Loucy (cell line): ENCODE results near the gene SSBP4.

ENCODE experiments used
- H2AFZ ChIP-seq: fragments of 200-600 bp; sonication (generic); 2 replicates; pipeline ENCODE4 v1.6.0; 2016; ENCODE audit warnings: antibody characterized with exemption, mild to moderate bottlenecking, low read length, moderate library complexity
- H3F3A ChIP-seq: fragments of 200-600 bp; 2 replicates; pipeline ENCODE4 v1.6.0; 2016; ENCODE audit warnings: antibody characterized with exemption, low read depth, mild to moderate bottlenecking
- H3K27me3 ChIP-seq: fragments of 200-600 bp; sonication (generic); 2 replicates; pipeline ENCODE4 v1.6.1; 2014; ENCODE audit warnings: low read length, mild to moderate bottlenecking; ENCODE audit not compliant: insufficient read depth, poor library complexity, severe bottlenecking
- H3K36me3 ChIP-seq: fragments of 200-600 bp; sonication (generic); 2 replicates; pipeline ENCODE4 v1.6.1; 2016; ENCODE audit warnings: low read length; ENCODE audit not compliant: insufficient read depth
- H3K4me1 ChIP-seq: fragments of 200-600 bp; sonication (generic); 2 replicates; pipeline ENCODE4 v1.5.1; 2014; ENCODE audit warnings: low read length, mild to moderate bottlenecking; ENCODE audit not compliant: insufficient read depth, poor library complexity, severe bottlenecking
- H3K4me2 ChIP-seq: fragments of 200-600 bp; sonication (generic); 2 replicates; pipeline ENCODE4 v1.6.0; 2014; ENCODE audit warnings: antibody characterized with exemption, low read length, low read depth, mild to moderate bottlenecking; ENCODE audit not compliant: poor library complexity, severe bottlenecking
- H3K4me3 ChIP-seq: fragments of 200-600 bp; sonication (generic); 2 replicates; pipeline ENCODE4 v1.5.1; 2014; ENCODE audit warnings: low read length, mild to moderate bottlenecking, mixed read lengths; ENCODE audit not compliant: poor library complexity, severe bottlenecking
- H3K79me2 ChIP-seq: fragments of 200-600 bp; sonication (generic); 2 replicates; pipeline ENCODE4 v1.6.1; 2014; ENCODE audit warnings: low read length; ENCODE audit not compliant: insufficient read depth
- H3K9ac ChIP-seq: fragments of 200-600 bp; sonication (generic); 2 replicates; pipeline ENCODE4 v1.6.0; 2014; ENCODE audit warnings: mild to moderate bottlenecking, low read depth, low read length, moderate library complexity; ENCODE audit not compliant: poor library complexity, severe bottlenecking
- H3K9me2 ChIP-seq: fragments of 200-600 bp; sonication (generic); replicated peaks from 2 replicates; pipeline ENCODE4 v1.6.1; 2016; ENCODE audit warnings: low read depth, low read length, mixed read lengths
- H3K9me3 ChIP-seq: fragments of 200-600 bp; sonication (generic); 2 replicates; pipeline ENCODE4 v1.6.1; 2014; ENCODE audit warnings: mild to moderate bottlenecking, antibody characterized with exemption, low read length, low read depth; ENCODE audit not compliant: insufficient read depth
- H4K20me1 ChIP-seq: fragments of 200-600 bp; sonication (generic); 2 replicates; pipeline ENCODE4 v1.6.0; 2014; ENCODE audit warnings: antibody characterized with exemption, low read length, mild to moderate bottlenecking; ENCODE audit not compliant: insufficient read depth, poor library complexity, severe bottlenecking
- CTCF ChIP-seq: fragments of 200-600 bp; sonication (generic); conservative IDR thresholded peaks from 2 replicates; pipeline ENCODE4 v1.5.1; 2014; ENCODE audit warnings: mild to moderate bottlenecking, antibody characterized with exemption, low read length
- EZH2phosphoT487 ChIP-seq: fragments of 200-600 bp; IDR thresholded peaks from 2 replicates; pipeline ENCODE4 v1.6.1; 2018; ENCODE audit warnings: antibody characterized with exemption, mild to moderate bottlenecking, moderate library complexity, borderline replicate concordance

Gene SSBP4

DNA sequence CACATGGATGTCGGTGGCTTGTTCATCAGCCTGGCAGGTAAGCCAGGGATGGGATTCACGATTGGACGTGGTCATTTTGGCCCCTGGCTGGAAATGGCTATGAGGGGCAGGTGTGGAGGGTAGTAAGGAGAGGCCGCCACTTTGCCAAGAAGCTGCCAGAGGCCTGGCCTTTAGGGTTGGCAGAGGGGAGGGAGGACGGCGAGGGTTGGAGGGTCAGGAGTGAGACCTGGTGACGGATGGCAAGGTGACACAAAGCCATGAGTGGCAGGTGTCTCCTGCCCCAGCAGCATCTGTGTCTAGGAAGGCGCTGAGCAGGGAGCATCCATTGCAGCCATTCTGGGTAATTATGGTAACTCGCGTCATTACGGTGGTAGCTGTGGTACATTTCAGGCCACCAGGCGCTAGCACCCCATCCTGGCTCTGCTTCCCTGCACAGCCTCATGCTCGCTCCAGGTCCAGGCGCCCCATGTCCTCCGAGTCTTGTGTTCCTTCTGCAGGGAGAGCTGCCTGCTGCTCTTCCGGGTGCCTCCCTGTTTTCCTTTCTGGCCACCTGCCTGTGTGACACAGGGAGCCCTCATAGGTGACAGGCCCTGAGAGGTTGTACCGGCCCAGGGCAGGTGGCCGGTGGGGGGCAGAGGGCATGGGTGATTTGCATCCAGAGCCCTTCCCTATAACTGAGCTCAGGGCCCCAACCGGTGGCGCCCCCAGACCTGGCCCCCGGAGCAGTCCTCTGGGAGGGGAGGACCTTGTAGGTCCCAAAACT lies 4.2 kb downstream of the SSBP4 start:
- H3K4me1 ChIP-seq: peaks cover 30% of the 10 kb centered on the region
- no peaks in the 10 kb centered on the region for H3K9me2 ChIP-seq
- H3K9ac ChIP-seq: no peak overlapping the region
- peaks cover 75% of the 10 kb centered on the region for H3K79me2 ChIP-seq
- TF ChIP-seq CTCF (no peak), EZH2phosphoT487 (no peak)
- H2AFZ ChIP-seq: no peak overlapping the region
- H3K4me2 ChIP-seq: peak overlapping the region; percentile 80
- H3F3A ChIP-seq: no peaks in the 10 kb centered on the region
- no peaks in the 10 kb centered on the region for H3K9me3 ChIP-seq
- H3K4me3 ChIP-seq: no peak overlapping the region
- H3K27me3 ChIP-seq: no peaks in the 10 kb centered on the region
- no peaks in the 10 kb centered on the region for H3K36me3 ChIP-seq
- peaks cover 47% of the 10 kb centered on the region for H4K20me1 ChIP-seq

DNA sequence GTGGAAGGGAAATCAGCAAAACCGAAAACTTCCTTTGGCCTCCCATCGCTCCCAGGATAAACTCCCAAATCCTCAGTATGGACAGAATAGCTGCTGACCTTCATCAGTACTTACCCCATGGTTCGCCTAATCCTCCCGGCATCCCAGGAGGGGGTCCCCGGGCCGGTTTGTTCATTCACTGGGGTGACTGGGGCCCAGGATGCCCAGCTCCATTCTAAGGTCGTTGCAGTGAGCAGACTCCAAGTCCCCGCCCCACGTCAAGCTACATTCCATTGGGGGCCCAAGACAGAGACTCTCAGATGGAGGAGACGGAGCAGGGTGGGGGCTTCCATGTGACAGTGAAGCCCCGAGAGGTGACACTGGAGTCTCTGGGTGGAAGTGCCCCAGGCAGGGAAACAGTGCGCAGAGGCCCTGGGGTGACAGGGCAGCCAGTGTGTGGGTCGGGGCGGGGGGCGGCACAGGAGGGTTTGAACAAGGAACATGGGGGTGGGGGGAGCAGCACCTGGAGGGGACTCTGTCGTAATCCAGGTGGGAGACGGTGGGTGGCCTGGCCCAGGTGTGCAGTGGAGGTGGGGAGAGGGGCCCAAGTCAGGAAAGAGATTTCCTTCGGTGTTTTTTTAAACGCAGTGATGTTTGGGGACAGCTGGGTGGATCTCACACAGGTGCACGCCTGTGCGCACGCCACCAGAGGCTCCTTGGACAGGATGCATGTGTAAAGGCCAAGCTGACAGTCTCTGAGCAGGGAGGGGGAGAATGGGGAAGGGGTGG lies 5.1 kb downstream of the SSBP4 start:
- H2AFZ ChIP-seq: no peak overlapping the region
- H3K4me2 ChIP-seq: no peak overlapping the region
- no peaks in the 10 kb centered on the region for H3K9me2 ChIP-seq
- H3K4me1 ChIP-seq: peaks cover 29% of the 10 kb centered on the region
- no peaks in the 10 kb centered on the region for H3F3A ChIP-seq
- no peak for TF ChIP-seq CTCF
- TF ChIP-seq EZH2phosphoT487: no peak
- no peak overlapping the region for H3K4me3 ChIP-seq
- H4K20me1 ChIP-seq: peaks cover 51% of the 10 kb centered on the region
- H3K27me3 ChIP-seq: no peaks in the 10 kb centered on the region
- H3K36me3 ChIP-seq: no peaks in the 10 kb centered on the region
- no peak overlapping the region for H3K9ac ChIP-seq
- peaks cover 75% of the 10 kb centered on the region for H3K79me2 ChIP-seq
- no peaks in the 10 kb centered on the region for H3K9me3 ChIP-seq

DNA sequence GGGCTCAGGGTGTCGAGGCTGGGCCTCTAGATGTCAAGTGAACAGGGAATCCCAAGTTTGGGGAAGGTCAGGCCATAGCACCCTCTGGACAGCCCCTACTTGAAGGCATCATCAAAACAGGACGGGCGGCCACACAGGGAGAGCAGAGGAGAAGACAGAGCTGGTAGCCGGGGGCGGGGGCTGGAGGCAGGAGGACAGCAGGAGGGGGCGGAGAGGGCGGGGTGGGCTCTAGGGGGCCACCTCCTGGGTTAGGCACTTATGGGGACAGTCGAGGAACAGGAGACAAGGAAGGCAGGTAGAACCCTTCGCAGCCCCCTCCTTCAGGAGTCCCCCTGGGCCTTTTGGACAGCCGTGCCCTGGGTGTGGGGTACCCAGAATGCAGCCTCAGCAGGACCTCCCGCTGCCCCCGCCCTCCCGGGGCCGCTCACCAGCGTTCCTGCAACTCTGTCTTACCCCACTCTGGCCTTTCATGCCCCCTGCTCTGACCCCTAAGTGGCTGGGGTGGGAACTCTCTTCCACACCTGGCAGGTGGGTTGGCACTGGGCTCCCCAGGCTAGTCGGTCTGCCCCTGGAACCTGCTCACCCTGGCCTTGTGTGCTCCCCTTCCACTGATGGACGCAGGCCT lies 5.8 kb downstream of the SSBP4 start:
- Histone ChIP-seq H3K4me2 (no peak overlapping the region), H3K9me2 (no peaks in the 10 kb centered on the region), H3K79me2 (peaks cover 69% of the 10 kb centered on the region), H3K4me1 (peaks cover 35% of the 10 kb centered on the region), H3K27me3 (no peaks in the 10 kb centered on the region), H3K36me3 (no peaks in the 10 kb centered on the region), H3K9ac (no peak overlapping the region), H3K4me3 (no peak overlapping the region), H3K9me3 (no peaks in the 10 kb centered on the region), H2AFZ (no peak overlapping the region), H4K20me1 (peaks cover 50% of the 10 kb centered on the region), H3F3A (no peaks in the 10 kb centered on the region)
- TF ChIP-seq EZH2phosphoT487 (no peak), CTCF (no peak)
